ENCODE measurements around the gene DDB1. TPM values are rescaled to one million over a fixed set of nuclear protein-coding genes. Genes with fewer than 3 reads are reported as not detected.

DDB1 gene
- total and polyA plus RNA-seq, 10 of the 15 experiments (the other 5 are each of a cell fraction or from before 2014, with no cell fraction given) = 136 to 272 (median 216) TPM

DNA sequence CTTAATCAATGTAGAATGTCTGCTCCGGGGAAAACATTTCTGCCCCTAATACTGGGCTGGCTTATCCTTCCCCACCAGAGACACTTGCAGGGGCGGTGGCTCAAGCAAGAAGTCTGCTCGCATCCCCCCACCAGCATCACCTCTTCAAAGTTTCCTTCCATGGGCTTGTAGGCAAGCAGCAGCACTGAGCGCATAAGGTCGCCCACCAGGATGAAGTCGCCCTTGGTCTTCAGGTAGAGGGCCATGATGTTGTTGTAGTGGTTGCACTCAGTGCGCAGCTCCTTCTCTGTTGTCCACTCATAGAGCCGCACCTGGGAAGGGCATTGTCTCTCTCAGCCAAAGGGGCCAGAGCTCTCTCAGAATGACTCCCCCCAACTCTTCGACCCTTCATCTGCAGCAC is 29.2 kb downstream of the DDB1 start:
- Histone ChIP-seq H3K4me2 (ENCODE audit: control insufficient read depth, insufficient read depth) (no peak overlapping the region), H3K4me1 (ENCODE audit: control insufficient read depth, insufficient read depth, low read length) (peaks cover 3% of the 10 kb centered on the region), H3K9ac (ENCODE audit: control insufficient read depth, insufficient read depth, low read length) (no peak overlapping the region), H3K27me3 (replicated peaks in 1 of 2; ENCODE audit: control insufficient read depth in 2 of 2, insufficient read depth in 2 of 2, low read length in 1 of 2) (no peaks in the 10 kb centered on the region), H4K20me1 (ENCODE audit: control insufficient read depth, insufficient read depth) (no peaks in the 10 kb centered on the region), H3K79me2 (ENCODE audit: control insufficient read depth, insufficient read depth, low read length) (no peaks in the 10 kb centered on the region), H3K36me3 (ENCODE audit: control insufficient read depth in 2 of 2, insufficient read depth in 2 of 2, low read length in 1 of 2) (peaks cover 35 to 55% of the 10 kb centered on the region in 2 experiments), H3K27ac (ENCODE audit: control insufficient read depth, insufficient read depth) (no peak overlapping the region), H3K4me3 (no peak overlapping the region), H2AFZ (ENCODE audit: control insufficient read depth, low read depth, low read length) (no peak overlapping the region), H3K9me3 (replicated peaks; ENCODE audit: control insufficient read depth, insufficient read depth, low read length) (no peaks in the 10 kb centered on the region)
- TF ChIP-seq, protein P1, sequence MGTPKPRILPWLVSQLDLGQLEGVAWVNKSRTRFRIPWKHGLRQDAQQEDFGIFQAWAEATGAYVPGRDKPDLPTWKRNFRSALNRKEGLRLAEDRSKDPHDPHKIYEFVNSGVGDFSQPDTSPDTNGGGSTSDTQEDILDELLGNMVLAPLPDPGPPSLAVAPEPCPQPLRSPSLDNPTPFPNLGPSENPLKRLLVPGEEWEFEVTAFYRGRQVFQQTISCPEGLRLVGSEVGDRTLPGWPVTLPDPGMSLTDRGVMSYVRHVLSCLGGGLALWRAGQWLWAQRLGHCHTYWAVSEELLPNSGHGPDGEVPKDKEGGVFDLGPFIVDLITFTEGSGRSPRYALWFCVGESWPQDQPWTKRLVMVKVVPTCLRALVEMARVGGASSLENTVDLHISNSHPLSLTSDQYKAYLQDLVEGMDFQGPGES (IDR thresholded peaks at IDR 0.05) = no peak
- TF ChIP-seq KDM1A (IDR thresholded peaks at IDR 0.05; ENCODE audit: borderline replicate concordance) = no peak
- no peak for TF ChIP-seq RUNX3 (IDR thresholded peaks at IDR 0.05; ENCODE audit: low read length)
- no peak for TF ChIP-seq YY1 (IDR thresholded peaks at IDR 0.05; ENCODE audit: low read depth, low read length)
- no peak for TF ChIP-seq TARDBP (IDR thresholded peaks at IDR 0.05; ENCODE audit: borderline replicate concordance)
- TF ChIP-seq, protein P2, sequence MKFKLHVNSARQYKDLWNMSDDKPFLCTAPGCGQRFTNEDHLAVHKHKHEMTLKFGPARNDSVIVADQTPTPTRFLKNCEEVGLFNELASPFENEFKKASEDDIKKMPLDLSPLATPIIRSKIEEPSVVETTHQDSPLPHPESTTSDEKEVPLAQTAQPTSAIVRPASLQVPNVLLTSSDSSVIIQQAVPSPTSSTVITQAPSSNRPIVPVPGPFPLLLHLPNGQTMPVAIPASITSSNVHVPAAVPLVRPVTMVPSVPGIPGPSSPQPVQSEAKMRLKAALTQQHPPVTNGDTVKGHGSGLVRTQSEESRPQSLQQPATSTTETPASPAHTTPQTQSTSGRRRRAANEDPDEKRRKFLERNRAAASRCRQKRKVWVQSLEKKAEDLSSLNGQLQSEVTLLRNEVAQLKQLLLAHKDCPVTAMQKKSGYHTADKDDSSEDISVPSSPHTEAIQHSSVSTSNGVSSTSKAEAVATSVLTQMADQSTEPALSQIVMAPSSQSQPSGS (IDR thresholded peaks at IDR 0.05; ENCODE audit: low read length) = no peak
- TF ChIP-seq, protein P3, sequence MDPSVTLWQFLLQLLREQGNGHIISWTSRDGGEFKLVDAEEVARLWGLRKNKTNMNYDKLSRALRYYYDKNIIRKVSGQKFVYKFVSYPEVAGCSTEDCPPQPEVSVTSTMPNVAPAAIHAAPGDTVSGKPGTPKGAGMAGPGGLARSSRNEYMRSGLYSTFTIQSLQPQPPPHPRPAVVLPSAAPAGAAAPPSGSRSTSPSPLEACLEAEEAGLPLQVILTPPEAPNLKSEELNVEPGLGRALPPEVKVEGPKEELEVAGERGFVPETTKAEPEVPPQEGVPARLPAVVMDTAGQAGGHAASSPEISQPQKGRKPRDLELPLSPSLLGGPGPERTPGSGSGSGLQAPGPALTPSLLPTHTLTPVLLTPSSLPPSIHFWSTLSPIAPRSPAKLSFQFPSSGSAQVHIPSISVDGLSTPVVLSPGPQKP (IDR thresholded peaks at IDR 0.05; ENCODE audit: low read depth, low read length) = no peak
- no peak for TF ChIP-seq TCF3 (IDR thresholded peaks at IDR 0.05; ENCODE audit: borderline replicate concordance, insufficient read depth, low read depth, low read length)
- TF ChIP-seq CHD2 (IDR thresholded peaks at IDR 0.05; ENCODE audit: borderline replicate concordance, low read depth, low read length) = no peak
- TF ChIP-seq SMC3 (IDR thresholded peaks at IDR 0.05; ENCODE audit: borderline replicate concordance, low read length) = no peak
- TF ChIP-seq, protein P4, sequence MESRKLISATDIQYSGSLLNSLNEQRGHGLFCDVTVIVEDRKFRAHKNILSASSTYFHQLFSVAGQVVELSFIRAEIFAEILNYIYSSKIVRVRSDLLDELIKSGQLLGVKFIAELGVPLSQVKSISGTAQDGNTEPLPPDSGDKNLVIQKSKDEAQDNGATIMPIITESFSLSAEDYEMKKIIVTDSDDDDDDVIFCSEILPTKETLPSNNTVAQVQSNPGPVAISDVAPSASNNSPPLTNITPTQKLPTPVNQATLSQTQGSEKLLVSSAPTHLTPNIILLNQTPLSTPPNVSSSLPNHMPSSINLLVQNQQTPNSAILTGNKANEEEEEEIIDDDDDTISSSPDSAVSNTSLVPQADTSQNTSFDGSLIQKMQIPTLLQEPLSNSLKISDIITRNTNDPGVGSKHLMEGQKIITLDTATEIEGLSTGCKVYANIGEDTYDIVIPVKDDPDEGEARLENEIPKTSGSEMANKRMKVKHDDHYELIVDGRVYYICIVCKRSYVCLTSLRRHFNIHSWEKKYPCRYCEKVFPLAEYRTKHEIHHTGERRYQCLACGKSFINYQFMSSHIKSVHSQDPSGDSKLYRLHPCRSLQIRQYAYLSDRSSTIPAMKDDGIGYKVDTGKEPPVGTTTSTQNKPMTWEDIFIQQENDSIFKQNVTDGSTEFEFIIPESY (IDR thresholded peaks at IDR 0.05) = no peak
- TF ChIP-seq, protein P5, sequence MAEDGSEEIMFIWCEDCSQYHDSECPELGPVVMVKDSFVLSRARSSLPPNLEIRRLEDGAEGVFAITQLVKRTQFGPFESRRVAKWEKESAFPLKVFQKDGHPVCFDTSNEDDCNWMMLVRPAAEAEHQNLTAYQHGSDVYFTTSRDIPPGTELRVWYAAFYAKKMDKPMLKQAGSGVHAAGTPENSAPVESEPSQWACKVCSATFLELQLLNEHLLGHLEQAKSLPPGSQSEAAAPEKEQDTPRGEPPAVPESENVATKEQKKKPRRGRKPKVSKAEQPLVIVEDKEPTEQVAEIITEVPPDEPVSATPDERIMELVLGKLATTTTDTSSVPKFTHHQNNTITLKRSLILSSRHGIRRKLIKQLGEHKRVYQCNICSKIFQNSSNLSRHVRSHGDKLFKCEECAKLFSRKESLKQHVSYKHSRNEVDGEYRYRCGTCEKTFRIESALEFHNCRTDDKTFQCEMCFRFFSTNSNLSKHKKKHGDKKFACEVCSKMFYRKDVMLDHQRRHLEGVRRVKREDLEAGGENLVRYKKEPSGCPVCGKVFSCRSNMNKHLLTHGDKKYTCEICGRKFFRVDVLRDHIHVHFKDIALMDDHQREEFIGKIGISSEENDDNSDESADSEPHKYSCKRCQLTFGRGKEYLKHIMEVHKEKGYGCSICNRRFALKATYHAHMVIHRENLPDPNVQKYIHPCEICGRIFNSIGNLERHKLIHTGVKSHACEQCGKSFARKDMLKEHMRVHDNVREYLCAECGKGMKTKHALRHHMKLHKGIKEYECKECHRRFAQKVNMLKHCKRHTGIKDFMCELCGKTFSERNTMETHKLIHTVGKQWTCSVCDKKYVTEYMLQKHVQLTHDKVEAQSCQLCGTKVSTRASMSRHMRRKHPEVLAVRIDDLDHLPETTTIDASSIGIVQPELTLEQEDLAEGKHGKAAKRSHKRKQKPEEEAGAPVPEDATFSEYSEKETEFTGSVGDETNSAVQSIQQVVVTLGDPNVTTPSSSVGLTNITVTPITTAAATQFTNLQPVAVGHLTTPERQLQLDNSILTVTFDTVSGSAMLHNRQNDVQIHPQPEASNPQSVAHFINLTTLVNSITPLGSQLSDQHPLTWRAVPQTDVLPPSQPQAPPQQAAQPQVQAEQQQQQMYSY (CRISPR knock-in tag; IDR thresholded peaks at IDR 0.05) = no peak
- no peak for TF ChIP-seq BRCA1 (IDR thresholded peaks at IDR 0.05; ENCODE audit: low read depth, low read length)
- TF ChIP-seq SMARCA5 (IDR thresholded peaks at IDR 0.05) = no peak
- TF ChIP-seq, protein P6, sequence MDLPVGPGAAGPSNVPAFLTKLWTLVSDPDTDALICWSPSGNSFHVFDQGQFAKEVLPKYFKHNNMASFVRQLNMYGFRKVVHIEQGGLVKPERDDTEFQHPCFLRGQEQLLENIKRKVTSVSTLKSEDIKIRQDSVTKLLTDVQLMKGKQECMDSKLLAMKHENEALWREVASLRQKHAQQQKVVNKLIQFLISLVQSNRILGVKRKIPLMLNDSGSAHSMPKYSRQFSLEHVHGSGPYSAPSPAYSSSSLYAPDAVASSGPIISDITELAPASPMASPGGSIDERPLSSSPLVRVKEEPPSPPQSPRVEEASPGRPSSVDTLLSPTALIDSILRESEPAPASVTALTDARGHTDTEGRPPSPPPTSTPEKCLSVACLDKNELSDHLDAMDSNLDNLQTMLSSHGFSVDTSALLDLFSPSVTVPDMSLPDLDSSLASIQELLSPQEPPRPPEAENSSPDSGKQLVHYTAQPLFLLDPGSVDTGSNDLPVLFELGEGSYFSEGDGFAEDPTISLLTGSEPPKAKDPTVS (IDR thresholded peaks at IDR 0.05; ENCODE audit: low read depth, low read length) = no peak
- intact Hi-C loops (cut with micrococcal nuclease; ENCODE audit: unreplicated experiment) (no loop called here), in situ Hi-C loops (cut with MboI) (no loop called here)
- ChIA-PET RAD21 (ENCODE audit: unreplicated experiment) (no interaction called here), CTCF (interaction anchor here (0.6 to 1.2 kb wide), 2 partner anchors 26 to 81 kb away, joined by 3 to 4 read pairs; no protein-coding TSS in a partner anchor), SMC1A (ENCODE audit: uncharacterized antibody, unreplicated experiment) (no interaction called here), POLR2A (no interaction called here)
- BruUV-seq (replicated peaks) = no TSS peak
- ATAC-seq (no peak), FAIRE-seq (no peak), DNase-seq (ENCODE audit: low read depth, low spot score) (no peak)
- 100% methylated on average over 9 of the region's 9 CpGs for WGBS (ENCODE audit: insufficient coverage, insufficient replicate concordance, low lambda C conversion rate, missing lambda C conversion rate)

Measured in GM12878 (cell line).